Left lung (tissue), 10 donors: Measurements from ENCODE around the gene CREB3L1. TPM values are rescaled to one million over a fixed set of nuclear protein-coding genes. Genes with fewer than 3 reads are reported as not detected.

Source experiments
- ATAC-seq: fragments of 200-7000 bp; cut with Tn5 transposase; one replicate; pipeline ENCODE4 v1.9.1; 2020; ENCODE audit warnings: moderate library complexity
- DNase-seq, 4 donors: peaks; one replicate each; pipeline ENCODE4 v3.0.0-alpha.2; 2013 to 2020
- H3K27ac ChIP-seq, 2 donors: fragments of 200-600 bp; sonication (generic) in 1 of 2; one replicate each; pipeline versions ENCODE4 v1.5.0 to v1.8.0; 2020 to 2021
- H3K27me3 ChIP-seq, 2 donors: fragments of 200-600 bp; sonication (generic) in 1 of 2; one replicate each; pipeline versions ENCODE4 v1.5.0 to v1.8.0; 2020 to 2021
- H3K36me3 ChIP-seq, 2 donors: fragments of 200-600 bp; sonication (generic) in 1 of 2; one replicate each; pipeline versions ENCODE4 v1.5.0 to v1.8.0; 2020 to 2021
- H3K4me1 ChIP-seq, 2 donors: fragments of 200-600 bp; one replicate each; pipeline ENCODE4 v1.8.0; 2021
- H3K4me3 ChIP-seq, 2 donors: fragments of 200-600 bp; sonication (generic) in 1 of 2; one replicate each; pipeline versions ENCODE4 v1.5.0 to v1.8.0; 2020 to 2021; ENCODE audit warnings: mild to moderate bottlenecking in 1 of 2
- H3K9me3 ChIP-seq, 2 donors: fragments of 200-600 bp; sonication (generic) in 1 of 2; one replicate each; pipeline versions ENCODE4 v1.5.0 to v1.8.0; 2020 to 2021
- CTCF ChIP-seq, 2 donors: fragments of 200-600 bp; sonication (generic) in 1 of 2; IDR thresholded peaks; one replicate each; pipeline versions ENCODE4 v1.5.0 to v1.8.0; 2021; ENCODE audit warnings: antibody characterized with exemption in 2 of 2
- intact Hi-C, 2 donors: fragments of 100-400 bp; cut with DNase I; formaldehyde crosslinking; loops; one replicate each; pipeline versions ENCODE4 v1.11.2 to v1.14.2; 2022
- polyA plus RNA-seq, 6 donors: library from polyadenylated mRNA; unstranded; fragments of 120-200 nt; gene quantifications; one replicate each; pipeline ENCODE4 v1.2.1, GENCODE V29; 2013; ENCODE audit not compliant: insufficient read length in 6 of 6
- total RNA-seq, 2 donors: library from RNA; stranded (reverse); fragmentation: NEBNext Ultra II Directional; extraction: Animal tissue kit (Norgen Biotek cat#: 25700); gene quantifications; one replicate each; pipeline ENCODE4 v1.2.1, GENCODE V29; 2021
- donor health status: DM: no; HTN: yes; CAD: no.
- donor health status: DM: no; HTN: no; CAD: no.

Gene CREB3L1
- total and polyA plus RNA-seq, 8 donors: 16.2 to 59.3 (median 26.1) TPM

- Histone ChIP-seq H3K9me3 (no peaks in the 10 kb centered on the region), H3K27ac (peak overlapping the region; percentile 89 to 91), H3K27me3 (peaks cover 0 to 16% of the 10 kb centered on the region in 2 donors), H3K4me1 (peaks cover 25 to 59% of the 10 kb centered on the region in 2 donors), H3K36me3 (no peaks in the 10 kb centered on the region), H3K4me3 (peak overlapping the region; percentile 21 to 58)
- intact Hi-C loops: loop anchor here in 1 of 2 donors (10.0 kb wide), 1 partner anchor 114 kb away; the partner anchor contains the start of gene PHF21A
- TF ChIP-seq CTCF (IDR thresholded peaks at IDR 0.05): peak; percentile 99 to 100
- peak; percentile 84 to 98 (median 90) for DNase-seq
- ATAC-seq: peak; percentile 84
Measured at GRCh38 chr11:46238967-46239800, 38.3 kb upstream of the CREB3L1 start.

DNA sequence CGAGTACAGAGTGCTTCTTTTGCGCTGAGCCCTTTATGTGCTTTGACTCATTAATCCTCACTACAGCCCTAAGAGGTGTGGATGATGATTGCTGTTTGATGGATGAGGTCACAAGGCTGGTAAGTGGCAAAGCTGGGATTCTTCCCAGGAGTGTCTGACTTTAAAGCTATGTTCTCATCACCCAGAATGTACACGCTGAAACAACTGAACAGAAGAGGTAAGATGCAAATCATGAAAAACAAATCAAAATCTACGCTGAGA is 37.7 kb upstream of the CREB3L1 start:
- Histone ChIP-seq H3K4me1 (peaks cover 25 to 59% of the 10 kb centered on the region in 2 donors), H3K36me3 (no peaks in the 10 kb centered on the region), H3K27me3 (peaks cover 0 to 16% of the 10 kb centered on the region in 2 donors), H3K27ac (peak overlapping the region; percentile 89 to 91), H3K4me3 (no peak overlapping the region), H3K9me3 (no peaks in the 10 kb centered on the region)
- no peak for DNase-seq
- intact Hi-C loops: loop anchor here (5.0 to 10.0 kb wide), 3 partner anchors 65 to 115 kb away; partner anchors contain the start of gene PHF21A (in 1 of the 2)
- ATAC-seq: peak; percentile 8
- no peak for TF ChIP-seq CTCF (IDR thresholded peaks at IDR 0.05)

DNA sequence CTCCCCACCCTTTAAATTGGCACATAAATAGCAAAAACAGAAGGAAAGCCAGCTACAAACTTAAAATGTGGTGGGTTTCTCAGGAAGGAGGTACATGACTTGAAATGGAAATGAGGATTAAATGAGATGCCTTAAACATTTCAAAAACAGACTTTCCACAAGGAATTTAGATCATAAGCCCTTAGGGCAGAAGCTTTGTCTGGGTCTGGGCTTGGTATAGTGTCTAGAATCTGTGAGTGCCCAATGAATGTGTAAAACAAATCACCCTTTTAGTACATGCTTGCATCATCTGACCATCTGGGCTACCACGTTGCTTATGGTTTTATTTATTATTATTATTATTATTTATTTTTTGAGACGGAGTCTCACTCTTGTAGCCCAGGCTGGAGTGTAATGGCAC is 37.1 kb upstream of the CREB3L1 start:
- Histone ChIP-seq H3K36me3 (no peaks in the 10 kb centered on the region), H3K27ac (no peak overlapping the region), H3K4me1 (peaks cover 25 to 59% of the 10 kb centered on the region in 2 donors), H3K27me3 (peaks cover 0 to 16% of the 10 kb centered on the region in 2 donors), H3K9me3 (no peaks in the 10 kb centered on the region), H3K4me3 (no peak overlapping the region)
- ATAC-seq (no peak), DNase-seq (no peak)
- no peak for TF ChIP-seq CTCF (IDR thresholded peaks at IDR 0.05)
- intact Hi-C loops: loop anchor here (5.0 to 10.0 kb wide), 2 partner anchors 64 to 67 kb away; no protein-coding TSS in a partner anchor

GRCh38 chr11:46240861-46241260 is 36.6 kb upstream of the CREB3L1 start:
- DNase-seq (no peak), ATAC-seq (no peak)
- no peak overlapping the region for H3K27ac ChIP-seq
- H3K4me3 ChIP-seq: no peak overlapping the region
- H3K4me1 ChIP-seq: peaks cover 25 to 57% of the 10 kb centered on the region in 2 donors
- no peaks in the 10 kb centered on the region for H3K9me3 ChIP-seq
- no peaks in the 10 kb centered on the region for H3K36me3 ChIP-seq
- intact Hi-C loops: loop anchor here (5.0 to 10.0 kb wide), 2 partner anchors 64 to 66 kb away; no protein-coding TSS in a partner anchor
- TF ChIP-seq CTCF (IDR thresholded peaks at IDR 0.05): no peak
- H3K27me3 ChIP-seq: peaks cover 0 to 16% of the 10 kb centered on the region in 2 donors
